T-helper 1 cell treated with Interleukin-12 subunit alpha and Interleukin-12 subunit beta and Interleukin-4 antibody, amounts not matched to agents 30 ng/mL and 1 ng/mL, for 36 hours (primary cell): Measurements from ENCODE around the gene OR52E1. TPM values are rescaled to one million over a fixed set of nuclear protein-coding genes. Genes with fewer than 3 reads are reported as not detected.
"Not testable (repeated sequence)": the region's sequence is repeated elsewhere in the genome, so short reads cannot be mapped to it uniquely, and the experiment has no call there.

ENCODE experiments used
- intact Hi-C: fragments of 100-400 bp; cut with micrococcal nuclease; formaldehyde crosslinking; loops from one replicate; pipeline ENCODE4 v1.15.1; 2024
- total RNA-seq: library from RNA; stranded (reverse); gene quantifications from 2 replicates; pipeline ENCODE4 v1.2.3, GENCODE V29; 2022

Gene OR52E1
- total RNA-seq = not detected in 2 replicates

GRCh38 chr11:5069272-5069671 lies at the start of gene OR52E1:
TSS of gene OR52E1 (plus strand) at chr11:5069572.
- intact Hi-C loops = no loop called here

GRCh38 chr11:5021996-5022395 lies 47.4 kb upstream of the OR52E1 start:
- intact Hi-C loops = no loop called here

GRCh38 chr11:5036669-5037068 lies 32.7 kb upstream of the OR52E1 start:
- intact Hi-C loops = no loop called here

- intact Hi-C loops = no loop called here
These were observed 31.4 kb upstream of the OR52E1 start for GRCh38 chr11:5037926-5038325.

GRCh38 chr11:5038341-5038740 lies 31.0 kb upstream of the OR52E1 start:
- intact Hi-C loops = no loop called here

- intact Hi-C loops = no loop called here
These were observed 28.5 kb upstream of the OR52E1 start for GRCh38 chr11:5040876-5041275.

- intact Hi-C loops = no loop called here
These were observed 27.3 kb upstream of the OR52E1 start for GRCh38 chr11:5042091-5042490.

- intact Hi-C loops = no loop called here
These were observed 26.0 kb upstream of the OR52E1 start for GRCh38 chr11:5043380-5043779.

- intact Hi-C loops = no loop called here
These were observed 23.1 kb upstream of the OR52E1 start, which contains the start of gene OR52J3 for GRCh38 chr11:5046226-5046625. TSS of gene OR52J3 (plus strand) at chr11:5046526. CDS start at chr11:5046526, 0 bp downstream.

GRCh38 chr11:5046754-5047330 lies 22.5 kb upstream of the OR52E1 start:
- intact Hi-C loops = no loop called here

- intact Hi-C loops = not testable (repeated sequence)
These were observed 10.7 kb upstream of the OR52E1 start for GRCh38 chr11:5058679-5059078.

GRCh38 chr11:5059391-5059790 lies 10.0 kb upstream of the OR52E1 start, which contains the start of gene OR52E2:
TSS of gene OR52E2 (minus strand) at chr11:5059627. CDS start at chr11:5059627, 0 bp downstream.
- intact Hi-C loops = no loop called here

- intact Hi-C loops = no loop called here
These were observed 4.3 kb upstream of the OR52E1 start for GRCh38 chr11:5065027-5065426.

- intact Hi-C loops = no loop called here
These were observed 2.4 kb downstream of the OR52E1 start for GRCh38 chr11:5071799-5072198.

- intact Hi-C loops = no loop called here
These were observed 12.0 kb downstream of the OR52E1 start for GRCh38 chr11:5081405-5081804.

- intact Hi-C loops = no loop called here
These were observed 14.2 kb downstream of the OR52E1 start for GRCh38 chr11:5083602-5084001.

GRCh38 chr11:5088556-5088955 lies 19.2 kb downstream of the OR52E1 start:
- intact Hi-C loops = no loop called here

- intact Hi-C loops = no loop called here
These were observed 21.3 kb downstream of the OR52E1 start for GRCh38 chr11:5090668-5091067.

GRCh38 chr11:5092821-5093585 lies 23.6 kb downstream of the OR52E1 start:
- intact Hi-C loops = no loop called here

- intact Hi-C loops = no loop called here
These were observed 26.6 kb downstream of the OR52E1 start for GRCh38 chr11:5096011-5096410.

- intact Hi-C loops = no loop called here
These were observed 32.9 kb downstream of the OR52E1 start for GRCh38 chr11:5102246-5102645.

GRCh38 chr11:5103066-5103465 lies 33.7 kb downstream of the OR52E1 start:
- intact Hi-C loops = no loop called here

- intact Hi-C loops = no loop called here
These were observed 37.9 kb downstream of the OR52E1 start for GRCh38 chr11:5107285-5107684.
